Stimulated activated CD4-positive, alpha-beta T cell treated with anti-CD3 and anti-CD28 coated beads, Interleukin-4, amount 100 ng/mL, for 4 hours (primary cell): ENCODE results near the gene CTAGE4.
"Not testable (repeated sequence)": the region's sequence is repeated elsewhere in the genome, so short reads cannot be mapped to it uniquely, and the experiment has no call there.

ENCODE experiments used
- DNase-seq, 2 experiments: peaks; one replicate each; pipeline ENCODE4 v3.0.0-alpha.2; 2020

The CTAGE4 gene

GRCh38 chr7:144217200-144217599 is 33.9 kb downstream of the CTAGE4 start:
- DNase-seq = not testable (repeated sequence)

- not testable (repeated sequence) for DNase-seq
Observed at GRCh38 chr7:144218581-144218980, 35.3 kb downstream of the CTAGE4 start.

GRCh38 chr7:144219149-144219548 is 35.9 kb downstream of the CTAGE4 start:
- not testable (repeated sequence) for DNase-seq

- DNase-seq = not testable (repeated sequence)
Observed at GRCh38 chr7:144220531-144220930, 37.3 kb downstream of the CTAGE4 start.

- not testable (repeated sequence) for DNase-seq
Observed at GRCh38 chr7:144223675-144224074, 40.4 kb downstream of the CTAGE4 start.

- DNase-seq = not testable (repeated sequence)
Observed at GRCh38 chr7:144226866-144227265, 43.6 kb downstream of the CTAGE4 start.

GRCh38 chr7:144228810-144229209 is 45.5 kb downstream of the CTAGE4 start:
- DNase-seq = peak in 1 of 2 experiments; percentile 0

- not testable (repeated sequence) for DNase-seq
Observed at GRCh38 chr7:144231027-144231426, 47.8 kb downstream of the CTAGE4 start.

- not testable (repeated sequence) for DNase-seq
Observed at GRCh38 chr7:144233039-144233438, 49.8 kb downstream of the CTAGE4 start.
